WERI-Rb-1 (cell line): ENCODE results near the gene AMBRA1.

ENCODE experiments used
- DNase-seq: peaks from one replicate; pipeline ENCODE4 v3.0.0-alpha.2; 2020
- H3K27ac ChIP-seq: fragments of 250-450 bp; sonication (Bioruptor Pico); 2 replicates; pipeline ENCODE4 v1.5.1; 2020; ENCODE audit warnings: mild to moderate bottlenecking, moderate library complexity
- H3K27me3 ChIP-seq: fragments of 250-450 bp; sonication (Bioruptor Pico); 2 replicates; pipeline ENCODE4 v1.5.1; 2021; ENCODE audit warnings: mild to moderate bottlenecking, low read depth, moderate library complexity; ENCODE audit not compliant: insufficient read depth, severe bottlenecking
- H3K36me3 ChIP-seq: fragments of 250-450 bp; sonication (Bioruptor Pico); 2 replicates; pipeline ENCODE4 v1.5.1; 2020; ENCODE audit warnings: mild to moderate bottlenecking, moderate library complexity
- H3K4me3 ChIP-seq: 2 replicates; pipeline ENCODE4 v1.5.1; 2011; ENCODE audit warnings: low read depth, mild to moderate bottlenecking, control low read depth, low read length
- H3K9me3 ChIP-seq: fragments of 250-450 bp; sonication (Bioruptor Pico); 2 replicates; pipeline ENCODE4 v1.5.1; 2021; ENCODE audit warnings: mild to moderate bottlenecking, moderate library complexity; ENCODE audit not compliant: severe bottlenecking
- TF ChIP-seq, protein P1 (sequence below): IDR thresholded peaks from 2 replicates; pipeline ENCODE4 v1.5.1; 2011; ENCODE audit warnings: low read depth, mild to moderate bottlenecking, control low read depth, inconsistent platforms, low read length

The AMBRA1 gene

GRCh38 chr11:46364791-46365190, 229.0 kb downstream of the AMBRA1 start:
- Histone ChIP-seq H3K27ac (peak overlapping the region; percentile 86; the same call in 1 of the 2 replicates), H3K36me3 (peaks cover 21% of the 10 kb centered on the region), H3K4me3 (no peak overlapping the region), H3K9me3 (no peaks in the 10 kb centered on the region), H3K27me3 (no peaks in the 10 kb centered on the region)
- TF ChIP-seq, protein P1, sequence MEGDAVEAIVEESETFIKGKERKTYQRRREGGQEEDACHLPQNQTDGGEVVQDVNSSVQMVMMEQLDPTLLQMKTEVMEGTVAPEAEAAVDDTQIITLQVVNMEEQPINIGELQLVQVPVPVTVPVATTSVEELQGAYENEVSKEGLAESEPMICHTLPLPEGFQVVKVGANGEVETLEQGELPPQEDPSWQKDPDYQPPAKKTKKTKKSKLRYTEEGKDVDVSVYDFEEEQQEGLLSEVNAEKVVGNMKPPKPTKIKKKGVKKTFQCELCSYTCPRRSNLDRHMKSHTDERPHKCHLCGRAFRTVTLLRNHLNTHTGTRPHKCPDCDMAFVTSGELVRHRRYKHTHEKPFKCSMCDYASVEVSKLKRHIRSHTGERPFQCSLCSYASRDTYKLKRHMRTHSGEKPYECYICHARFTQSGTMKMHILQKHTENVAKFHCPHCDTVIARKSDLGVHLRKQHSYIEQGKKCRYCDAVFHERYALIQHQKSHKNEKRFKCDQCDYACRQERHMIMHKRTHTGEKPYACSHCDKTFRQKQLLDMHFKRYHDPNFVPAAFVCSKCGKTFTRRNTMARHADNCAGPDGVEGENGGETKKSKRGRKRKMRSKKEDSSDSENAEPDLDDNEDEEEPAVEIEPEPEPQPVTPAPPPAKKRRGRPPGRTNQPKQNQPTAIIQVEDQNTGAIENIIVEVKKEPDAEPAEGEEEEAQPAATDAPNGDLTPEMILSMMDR: no peak
- DNase-seq: no peak

GRCh38 chr11:46364056-46364455, 229.8 kb downstream of the AMBRA1 start:
- peak overlapping the region; percentile 86 for H3K27ac ChIP-seq
- DNase-seq: no peak
- H3K4me3 ChIP-seq: no peak overlapping the region
- TF ChIP-seq, protein P1: no peak
- H3K27me3 ChIP-seq: no peaks in the 10 kb centered on the region
- no peaks in the 10 kb centered on the region for H3K9me3 ChIP-seq
- H3K36me3 ChIP-seq: peaks cover 16% of the 10 kb centered on the region

GRCh38 chr11:46363455-46364005, 230.3 kb downstream of the AMBRA1 start:
- peak; percentile 85 for DNase-seq
- Histone ChIP-seq H3K4me3 (peak overlapping the region; percentile 11; the same call in 1 of the 2 replicates), H3K9me3 (no peaks in the 10 kb centered on the region), H3K36me3 (peaks cover 13% of the 10 kb centered on the region), H3K27me3 (no peaks in the 10 kb centered on the region), H3K27ac (peak overlapping the region; percentile 86)
- TF ChIP-seq, protein P1: peak; percentile 43; the same call in 1 of the 2 replicates

GRCh38 chr11:46363031-46363407, 230.8 kb downstream of the AMBRA1 start:
- peak overlapping the region; percentile 11; the same call in 1 of the 2 replicates for H3K4me3 ChIP-seq
- peak; percentile 43 for DNase-seq
- peaks cover 8% of the 10 kb centered on the region for H3K36me3 ChIP-seq
- no peaks in the 10 kb centered on the region for H3K27me3 ChIP-seq
- peak overlapping the region; percentile 86 for H3K27ac ChIP-seq
- H3K9me3 ChIP-seq: no peaks in the 10 kb centered on the region
- TF ChIP-seq, protein P1: no peak

- Histone ChIP-seq H3K27ac (peak overlapping the region; percentile 86), H3K4me3 (no peak overlapping the region), H3K9me3 (no peaks in the 10 kb centered on the region), H3K27me3 (no peaks in the 10 kb centered on the region), H3K36me3 (peaks cover 4% of the 10 kb centered on the region; the same call in 1 of the 2 replicates)
- no peak for DNase-seq
- TF ChIP-seq, protein P1: no peak
These were observed 231.4 kb downstream of the AMBRA1 start for GRCh38 chr11:46362156-46363030.
